GM12892 (cell line): Measurements from ENCODE around the gene ABLIM2.

Source experiments
- POLR2A ChIP-seq: IDR thresholded peaks from 2 replicates; pipeline ENCODE4 v1.6.1; 2011; ENCODE audit warnings: low read depth, low read length, control low read depth
- POLR2AphosphoS5 ChIP-seq: IDR thresholded peaks from 2 replicates; pipeline ENCODE4 v1.6.1; 2011; ENCODE audit warnings: low read depth, low read length, control low read depth
- TAF1 ChIP-seq: IDR thresholded peaks from 2 replicates; pipeline ENCODE4 v1.6.1; 2011; ENCODE audit warnings: low read depth, mild to moderate bottlenecking, control low read depth, low read length, borderline replicate concordance

GRCh38 chr4:8067274-8067936 lies 91.2 kb downstream of the ABLIM2 start:
- TF ChIP-seq POLR2A (no peak), POLR2AphosphoS5 (no peak), TAF1 (no peak)
